Fibroblast of mammary gland (primary cell): ENCODE results near the gene RPH3AL.
"Not testable (repeated sequence)": the region's sequence is repeated elsewhere in the genome, so short reads cannot be mapped to it uniquely, and the experiment has no call there.

Experiments used
- DNase-seq: peaks from one replicate; pipeline ENCODE4 v3.0.0-alpha.2; 2010; ENCODE audit warnings: low read depth
- H3K4me3 ChIP-seq: 2 replicates; pipeline ENCODE4 v1.5.1; 2011; ENCODE audit warnings: low read depth, mild to moderate bottlenecking, low read length, moderate library complexity; ENCODE audit not compliant: control insufficient read depth
- TF ChIP-seq, protein P1 (sequence below): conservative IDR thresholded peaks from 2 replicates; pipeline ENCODE4 v1.5.1; 2011; ENCODE audit warnings: low read depth, low read length, inconsistent platforms; ENCODE audit not compliant: control insufficient read depth, insufficient read depth

The RPH3AL gene

DNA sequence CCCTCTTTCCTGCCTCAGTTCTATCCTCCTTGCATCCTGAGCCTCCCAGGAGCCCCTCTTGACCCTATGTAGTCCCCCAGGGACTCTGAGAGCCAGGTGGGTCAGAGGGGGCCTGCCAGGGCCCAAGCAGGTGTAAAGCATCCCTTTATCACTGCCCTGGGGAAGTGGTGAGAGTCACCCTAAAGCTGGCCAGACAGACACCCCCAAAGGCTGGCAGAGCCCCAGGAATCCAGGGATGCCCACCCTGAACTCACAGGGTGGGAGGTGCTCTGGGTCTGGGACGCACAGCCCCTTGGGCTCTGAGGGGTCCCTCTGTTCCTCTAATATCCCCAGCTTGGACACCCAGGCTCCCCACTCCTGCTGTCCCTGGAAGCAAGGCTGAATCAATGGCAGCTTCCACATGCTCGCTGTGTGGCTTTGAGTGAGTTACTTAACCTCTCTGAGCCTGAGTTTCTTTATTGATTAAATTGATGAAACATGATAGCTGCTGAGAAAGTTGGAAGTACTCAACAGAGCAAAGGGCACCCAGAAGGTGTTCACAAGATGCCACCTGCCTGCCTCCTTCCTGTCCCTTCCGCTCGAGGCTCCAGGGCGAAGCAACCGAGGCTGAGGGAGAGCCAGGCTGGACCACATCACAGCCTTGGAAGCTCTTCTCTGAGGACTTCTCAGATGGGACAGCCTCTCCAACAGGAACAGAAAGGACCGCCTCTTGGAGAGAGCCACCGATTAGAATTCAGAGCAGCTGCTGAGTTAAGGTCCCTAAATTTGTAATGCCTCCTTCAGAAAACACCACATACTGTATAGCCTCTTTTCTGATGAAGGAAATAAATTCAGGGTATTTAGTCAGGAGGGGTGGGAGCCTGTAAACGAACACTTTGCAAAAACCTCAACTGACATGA lies 104.0 kb downstream of the RPH3AL start:
- TF ChIP-seq, protein P1, sequence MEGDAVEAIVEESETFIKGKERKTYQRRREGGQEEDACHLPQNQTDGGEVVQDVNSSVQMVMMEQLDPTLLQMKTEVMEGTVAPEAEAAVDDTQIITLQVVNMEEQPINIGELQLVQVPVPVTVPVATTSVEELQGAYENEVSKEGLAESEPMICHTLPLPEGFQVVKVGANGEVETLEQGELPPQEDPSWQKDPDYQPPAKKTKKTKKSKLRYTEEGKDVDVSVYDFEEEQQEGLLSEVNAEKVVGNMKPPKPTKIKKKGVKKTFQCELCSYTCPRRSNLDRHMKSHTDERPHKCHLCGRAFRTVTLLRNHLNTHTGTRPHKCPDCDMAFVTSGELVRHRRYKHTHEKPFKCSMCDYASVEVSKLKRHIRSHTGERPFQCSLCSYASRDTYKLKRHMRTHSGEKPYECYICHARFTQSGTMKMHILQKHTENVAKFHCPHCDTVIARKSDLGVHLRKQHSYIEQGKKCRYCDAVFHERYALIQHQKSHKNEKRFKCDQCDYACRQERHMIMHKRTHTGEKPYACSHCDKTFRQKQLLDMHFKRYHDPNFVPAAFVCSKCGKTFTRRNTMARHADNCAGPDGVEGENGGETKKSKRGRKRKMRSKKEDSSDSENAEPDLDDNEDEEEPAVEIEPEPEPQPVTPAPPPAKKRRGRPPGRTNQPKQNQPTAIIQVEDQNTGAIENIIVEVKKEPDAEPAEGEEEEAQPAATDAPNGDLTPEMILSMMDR = no peak
- no peak for DNase-seq

DNA sequence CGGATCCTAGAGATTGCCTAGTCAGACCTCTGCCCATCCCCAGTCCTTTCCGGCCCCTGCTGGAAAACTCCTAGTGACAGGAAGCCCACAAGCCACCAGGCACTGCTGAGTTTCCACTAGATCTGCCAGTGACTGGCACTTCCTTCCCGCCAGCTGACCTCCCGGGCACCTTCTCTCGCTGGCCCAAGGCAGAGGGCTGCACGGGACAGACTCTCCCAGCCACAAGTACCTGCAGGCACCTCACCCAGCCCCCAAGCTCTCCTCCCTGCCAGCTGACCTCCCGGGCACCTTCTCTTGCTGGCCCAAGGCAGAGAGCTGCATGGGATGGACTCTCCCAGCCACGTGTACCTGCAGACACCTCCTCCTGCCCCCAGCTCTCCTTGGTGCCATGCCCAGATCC lies 104.8 kb downstream of the RPH3AL start:
- no peak overlapping the region for H3K4me3 ChIP-seq
- TF ChIP-seq, protein P1 = no peak
- DNase-seq = no peak

More for the DNA sequence above, 104.0 kb downstream of the RPH3AL start:
- H3K4me3 ChIP-seq = no peak overlapping the region

DNA sequence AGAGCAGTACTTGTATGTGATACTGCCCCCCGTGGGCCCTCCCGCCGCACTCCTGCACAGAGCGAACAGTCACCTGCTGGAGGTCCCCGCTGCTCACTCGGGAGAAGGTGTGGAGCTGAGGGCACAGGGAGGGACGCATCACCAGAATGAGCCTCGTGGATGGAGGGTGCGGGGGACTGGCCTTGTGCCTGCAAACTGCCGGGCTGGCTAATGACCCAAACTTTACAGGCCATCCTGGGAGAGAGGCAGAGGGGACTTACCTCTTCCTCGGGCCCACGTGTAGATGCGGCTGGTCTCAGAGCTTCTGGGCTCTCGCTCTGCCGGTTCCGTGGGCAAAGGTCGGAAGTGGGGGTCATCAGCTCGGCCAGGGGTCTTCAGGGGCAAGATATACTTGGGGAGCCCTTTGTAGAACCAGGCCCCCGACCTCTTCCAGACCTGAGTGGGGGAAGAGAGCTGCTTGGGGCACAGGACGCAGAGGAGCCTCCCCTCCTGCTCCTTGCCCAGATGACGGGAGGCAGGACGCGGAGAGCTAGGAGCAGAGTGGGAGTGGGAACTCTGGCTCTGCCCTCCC lies 105.7 kb downstream of the RPH3AL start:
- TF ChIP-seq, protein P1 = no peak
- no peak for DNase-seq
- no peak overlapping the region for H3K4me3 ChIP-seq

DNA sequence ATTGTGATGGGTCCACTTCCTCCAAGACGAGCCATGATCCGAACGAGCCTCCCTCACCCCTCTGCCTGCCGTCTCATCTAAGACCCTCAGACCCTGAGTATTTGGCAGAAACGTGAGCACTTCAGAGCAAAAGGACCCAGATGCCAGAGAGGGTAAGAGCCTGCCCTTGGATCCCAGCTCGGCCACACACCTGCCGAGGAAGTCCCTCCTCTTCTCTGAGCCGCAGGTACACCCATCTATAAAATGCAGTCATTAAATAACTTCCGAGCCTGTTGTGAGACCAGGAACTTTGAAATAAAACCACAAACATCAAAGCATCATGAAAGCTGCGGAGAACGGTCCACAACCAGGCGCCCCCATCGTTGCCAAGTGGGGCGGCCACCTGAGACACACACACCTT lies 106.4 kb downstream of the RPH3AL start:
- no peak for DNase-seq
- TF ChIP-seq, protein P1 = no peak
- no peak overlapping the region for H3K4me3 ChIP-seq

DNA sequence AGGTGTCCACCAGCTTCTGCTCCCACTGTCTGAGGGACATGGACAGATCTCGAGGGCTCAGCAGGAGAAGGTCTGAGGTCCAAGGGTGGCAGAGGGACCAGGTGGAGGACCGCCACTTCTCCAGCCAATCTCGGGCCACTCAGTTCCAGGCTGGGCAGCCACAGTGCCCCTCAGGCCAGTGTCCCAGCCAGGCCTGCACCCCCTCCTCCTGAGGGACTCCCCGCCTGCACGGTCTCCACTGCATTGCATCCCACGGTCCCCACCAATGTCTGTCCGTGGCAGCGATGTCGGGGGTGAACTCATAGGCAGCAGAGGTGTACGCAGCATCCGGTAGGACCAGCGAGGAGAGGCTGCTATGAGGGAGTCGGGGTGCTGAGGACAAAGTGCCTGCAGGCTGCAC lies 107.0 kb downstream of the RPH3AL start:
- no peak for DNase-seq
- H3K4me3 ChIP-seq = no peak overlapping the region
- TF ChIP-seq, protein P1 = no peak

DNA sequence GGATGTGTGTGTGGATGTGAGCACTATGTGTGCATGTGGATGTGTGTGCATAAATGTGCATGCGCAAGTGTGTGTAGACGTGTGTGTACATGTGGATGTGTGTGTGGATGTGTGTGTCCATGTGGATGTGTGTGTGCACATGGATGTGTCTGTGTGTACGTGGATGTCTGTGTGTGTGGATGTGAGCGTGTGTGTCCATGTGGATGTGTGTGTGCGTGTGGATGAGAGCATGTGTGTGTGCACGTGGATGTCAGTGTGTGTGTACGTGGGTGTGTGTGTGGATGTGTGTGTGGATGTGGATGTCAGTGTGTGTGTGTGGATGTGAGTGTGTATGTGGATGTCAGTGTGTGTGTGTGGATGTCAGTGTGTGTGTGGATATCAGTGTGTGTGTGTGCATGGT lies 107.6 kb downstream of the RPH3AL start:
- DNase-seq = no peak
- TF ChIP-seq, protein P1 = no peak
- no peak overlapping the region for H3K4me3 ChIP-seq

DNA sequence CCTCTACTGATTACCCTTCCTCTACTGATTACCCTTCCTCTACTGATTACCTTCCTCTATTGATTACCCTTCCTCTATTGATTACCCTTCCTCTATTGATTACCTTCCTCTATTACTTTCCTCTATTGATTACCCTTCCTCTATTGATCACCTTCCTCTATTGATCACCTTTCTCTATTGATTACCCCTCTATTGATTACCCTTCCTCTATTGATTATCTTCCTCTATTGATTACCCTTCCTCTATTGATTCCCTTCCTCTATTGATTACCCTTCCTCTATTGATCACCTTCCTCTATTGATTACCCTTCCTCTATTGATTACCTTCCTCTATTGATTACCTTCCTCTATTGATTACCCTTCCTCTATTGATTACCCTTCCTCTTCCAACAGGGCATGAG lies 108.7 kb downstream of the RPH3AL start:
- not testable (repeated sequence) for DNase-seq

More for the DNA sequence above, 108.7 kb downstream of the RPH3AL start:
- H3K4me3 ChIP-seq = not testable (repeated sequence)
